ENCODE data around the gene SNX8. TPM values are rescaled to one million over a fixed set of nuclear protein-coding genes. Genes with fewer than 3 reads are reported as not detected.

SNX8 gene
- total and polyA plus RNA-seq, 2 donors (not counting 1 experiment from before 2014, with no cell fraction given): 64.4 to 126 TPM

GRCh38 chr7:2223321-2223720, 90.9 kb downstream of the SNX8 start:
- Histone ChIP-seq H3K36me3 (replicated peaks in 1 of 2; ENCODE audit: control extremely low read depth in 1 of 2, control insufficient read depth in 1 of 2, extremely low read depth in 1 of 2, insufficient read depth in 2 of 2, low read length in 1 of 2) (peaks cover 0 to 68% of the 10 kb centered on the region in 2 experiments), H3K4me1 (ENCODE audit: control insufficient read depth in 2 of 2, insufficient read depth in 2 of 2, low read length in 2 of 2) (no peaks in the 10 kb centered on the region), H3K79me2 (ENCODE audit: control insufficient read depth, insufficient read depth, low read length) (peaks cover 61% of the 10 kb centered on the region), H3K4me2 (replicated peaks; ENCODE audit: low read depth, low read length, poor library complexity, severe bottlenecking) (no peak overlapping the region), H3K27me3 (replicated peaks in 1 of 4; ENCODE audit: control extremely low read depth in 1 of 4, control insufficient read depth in 3 of 4, insufficient read depth in 4 of 4, low read length in 3 of 4) (no peaks in the 10 kb centered on the region), H3K4me3 (ENCODE audit: control extremely low read depth in 1 of 5, extremely low read depth in 1 of 5, insufficient read depth in 1 of 5, low read depth in 2 of 5, low read length in 4 of 5) (no peak overlapping the region), H2AFZ (ENCODE audit: insufficient read depth, low read depth, low read length, poor library complexity, severe bottlenecking) (no peak overlapping the region), H3K9ac (ENCODE audit: low read length) (no peak overlapping the region), H3K9me3 (ENCODE audit: control extremely low read depth in 1 of 3, control insufficient read depth in 2 of 3, insufficient read depth in 1 of 3, low read length in 2 of 3) (peaks cover 0 to 3% (median 0%) of the 10 kb centered on the region in 3 donors), H3K27ac (ENCODE audit: low read length in 2 of 2) (no peak overlapping the region), H4K20me1 (ENCODE audit: control insufficient read depth, insufficient read depth, low read length, poor library complexity, severe bottlenecking) (peaks cover 7% of the 10 kb centered on the region)
- Mint-ChIP-seq H3K27ac (no peak overlapping the region), H3K4me1 (peaks cover 2% of the 10 kb centered on the region), H3K9me3 (ENCODE audit: insufficient read depth) (no peaks in the 10 kb centered on the region), H3K27me3 (no peaks in the 10 kb centered on the region), H3K4me3 (no peak overlapping the region)
- ChIA-PET CTCF (interaction anchor here (1.5 kb wide), 1 partner anchor 125 kb away, joined by 4 read pairs; no protein-coding TSS in a partner anchor), POLR2A (interaction anchor here (0.5 kb wide), 1 partner anchor 56 kb away, joined by 7 read pairs; no protein-coding TSS in a partner anchor)
- no peak for ATAC-seq (ENCODE audit: low read depth)
- TF ChIP-seq CTCF (IDR thresholded peaks at IDR 0.05) (no peak), EZH2 (IDR thresholded peaks at IDR 0.05; ENCODE audit: borderline replicate concordance, insufficient read depth, low read depth, low read length, poor library complexity, severe bottlenecking) (no peak)
- intact Hi-C loops (cut with micrococcal nuclease): no loop called here
- DNase-seq: no peak
- 98% methylated on average over 17 of the region's 17 CpGs for WGBS (ENCODE audit: insufficient coverage)

- Histone ChIP-seq H3K27ac (ENCODE audit: low read length in 2 of 2) (no peak overlapping the region), H3K9me3 (ENCODE audit: control extremely low read depth in 1 of 3, control insufficient read depth in 2 of 3, insufficient read depth in 1 of 3, low read length in 2 of 3) (peaks cover 0 to 3% (median 0%) of the 10 kb centered on the region in 3 donors), H3K27me3 (replicated peaks in 1 of 4; ENCODE audit: control extremely low read depth in 1 of 4, control insufficient read depth in 3 of 4, insufficient read depth in 4 of 4, low read length in 3 of 4) (no peaks in the 10 kb centered on the region), H3K4me3 (ENCODE audit: control extremely low read depth in 1 of 5, extremely low read depth in 1 of 5, insufficient read depth in 1 of 5, low read depth in 2 of 5, low read length in 4 of 5) (no peak overlapping the region), H3K4me2 (replicated peaks; ENCODE audit: low read depth, low read length, poor library complexity, severe bottlenecking) (no peak overlapping the region), H3K9ac (ENCODE audit: low read length) (no peak overlapping the region), H3K4me1 (ENCODE audit: control insufficient read depth in 2 of 2, insufficient read depth in 2 of 2, low read length in 2 of 2) (no peaks in the 10 kb centered on the region), H3K79me2 (ENCODE audit: control insufficient read depth, insufficient read depth, low read length) (peaks cover 53% of the 10 kb centered on the region), H2AFZ (ENCODE audit: insufficient read depth, low read depth, low read length, poor library complexity, severe bottlenecking) (no peak overlapping the region), H3K36me3 (replicated peaks in 1 of 2; ENCODE audit: control extremely low read depth in 1 of 2, control insufficient read depth in 1 of 2, extremely low read depth in 1 of 2, insufficient read depth in 2 of 2, low read length in 1 of 2) (peaks cover 0 to 67% of the 10 kb centered on the region in 2 experiments), H4K20me1 (ENCODE audit: control insufficient read depth, insufficient read depth, low read length, poor library complexity, severe bottlenecking) (peaks cover 7% of the 10 kb centered on the region)
- Mint-ChIP-seq H3K27ac (no peak overlapping the region), H3K9me3 (ENCODE audit: insufficient read depth) (no peaks in the 10 kb centered on the region), H3K4me1 (peaks cover 2% of the 10 kb centered on the region), H3K27me3 (no peaks in the 10 kb centered on the region), H3K4me3 (no peak overlapping the region)
- DNase-seq (no peak), ATAC-seq (ENCODE audit: low read depth) (no peak)
- CTCF ChIA-PET: no interaction called here
- WGBS (ENCODE audit: insufficient coverage): 98% methylated on average over 22 of the region's 22 CpGs
- TF ChIP-seq EZH2 (IDR thresholded peaks at IDR 0.05; ENCODE audit: borderline replicate concordance, insufficient read depth, low read depth, low read length, poor library complexity, severe bottlenecking) (no peak), CTCF (IDR thresholded peaks at IDR 0.05) (no peak)
- intact Hi-C loops (cut with micrococcal nuclease): no loop called here
- POLR2A ChIA-PET: no interaction called here
Measured at GRCh38 chr7:2222516-2222915, 91.7 kb downstream of the SNX8 start.

All from B cell (primary cell).